HUES64 (cell line): ENCODE measurements around the gene GGTLC1.
"Not testable (repeated sequence)": the region's sequence is repeated elsewhere in the genome, so short reads cannot be mapped to it uniquely, and the experiment has no call there.

Experiments
- H3K27ac ChIP-seq: 2 replicates; pipeline ENCODE4 v1.7.0; 2013; ENCODE audit warnings: low read depth, low read length, inconsistent platforms
- H3K27me3 ChIP-seq: 2 replicates; pipeline ENCODE4 v1.6.1; 2013; ENCODE audit warnings: mild to moderate bottlenecking, low read length; ENCODE audit not compliant: insufficient read depth
- H3K36me3 ChIP-seq: 2 replicates; pipeline ENCODE4 v1.6.1; 2013; ENCODE audit warnings: mild to moderate bottlenecking, low read length; ENCODE audit not compliant: insufficient read depth
- H3K4me1 ChIP-seq: 2 replicates; pipeline ENCODE4 v1.6.1; 2013; ENCODE audit warnings: mild to moderate bottlenecking, low read length, moderate library complexity; ENCODE audit not compliant: insufficient read depth
- H3K4me3 ChIP-seq: 2 replicates; pipeline ENCODE4 v1.5.1; 2013; ENCODE audit warnings: mild to moderate bottlenecking, low read length, moderate library complexity
- H3K9ac ChIP-seq: 2 replicates; pipeline ENCODE4 v1.6.1; 2013; ENCODE audit warnings: mild to moderate bottlenecking, low read depth, low read length
- H3K9me3 ChIP-seq: 2 replicates; pipeline ENCODE4 v1.6.1; 2013; ENCODE audit warnings: low read depth, low read length; ENCODE audit not compliant: insufficient read depth
- WGBS: fragments of 150-250, 120-280 bp; methylation state at CpG from one replicate; pipeline ENCODE4 v1.1.7; 2013; ENCODE audit warnings: missing lambda C conversion rate; 5-methylcytosine and 5-hydroxymethylcytosine counted together

The GGTLC1 gene

DNA sequence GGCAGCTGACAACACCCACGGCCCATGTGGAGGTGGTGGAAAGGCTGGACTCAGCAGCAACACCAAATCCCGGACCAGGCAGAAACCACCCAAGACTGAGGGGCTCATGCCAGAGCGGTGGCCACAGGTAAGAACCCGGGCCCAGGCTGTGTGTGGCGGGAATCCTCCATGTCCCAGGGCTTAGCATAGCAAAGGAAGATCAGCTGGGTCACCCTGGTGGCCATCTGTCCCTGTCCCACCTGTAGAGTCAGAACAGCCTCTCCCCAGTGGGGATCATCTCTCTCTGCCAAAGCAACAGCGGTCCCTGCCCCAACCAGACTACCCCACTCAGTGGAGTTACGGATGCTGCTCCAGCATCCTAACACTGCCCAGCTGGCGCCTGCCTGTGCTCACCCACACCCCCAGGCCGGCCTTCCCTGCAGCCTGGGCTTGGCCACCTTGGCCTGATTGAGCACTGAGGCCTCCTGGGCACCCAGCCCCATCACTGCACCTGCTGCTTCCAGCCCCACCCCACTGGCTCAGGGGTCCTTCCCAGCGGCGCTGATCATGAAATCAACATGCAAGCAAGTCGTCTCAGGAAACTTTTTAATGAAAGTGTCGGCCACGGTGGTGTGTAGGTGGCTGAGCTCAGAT lies 5.5 kb upstream of the GGTLC1 start:
- H3K9me3 ChIP-seq, H3K4me1 ChIP-seq, H3K27ac ChIP-seq, H3K36me3 ChIP-seq, H3K4me3 ChIP-seq, H3K27me3 ChIP-seq, H3K9ac ChIP-seq: not testable (repeated sequence)
- 92% methylated on average over 14 of the region's 14 CpGs for WGBS

DNA sequence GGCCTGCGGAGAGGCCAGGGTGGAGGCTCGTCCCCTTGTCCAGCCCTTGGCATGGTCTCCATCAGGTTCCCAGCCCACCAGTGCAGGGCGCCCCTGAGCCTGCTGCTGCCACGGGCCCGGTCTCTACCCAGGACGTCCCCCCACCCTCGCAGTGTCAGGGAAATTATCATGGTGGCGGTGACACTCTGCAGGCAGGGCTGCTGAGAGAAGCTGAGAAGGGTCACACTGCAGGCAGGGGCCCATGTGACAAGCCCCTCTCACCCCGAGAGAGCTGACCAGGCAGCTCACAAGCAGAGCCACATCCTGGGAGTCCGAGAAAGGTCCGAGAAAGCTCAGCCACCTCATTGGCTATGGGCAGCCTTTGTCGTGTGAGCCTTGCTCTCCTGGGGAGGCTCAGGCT lies 4.9 kb upstream of the GGTLC1 start:
- H3K9me3 ChIP-seq, H3K36me3 ChIP-seq, H3K9ac ChIP-seq, H3K4me1 ChIP-seq, H3K27ac ChIP-seq, H3K4me3 ChIP-seq, H3K27me3 ChIP-seq: not testable (repeated sequence)
- 91% methylated on average over 12 of the region's 12 CpGs for WGBS

DNA sequence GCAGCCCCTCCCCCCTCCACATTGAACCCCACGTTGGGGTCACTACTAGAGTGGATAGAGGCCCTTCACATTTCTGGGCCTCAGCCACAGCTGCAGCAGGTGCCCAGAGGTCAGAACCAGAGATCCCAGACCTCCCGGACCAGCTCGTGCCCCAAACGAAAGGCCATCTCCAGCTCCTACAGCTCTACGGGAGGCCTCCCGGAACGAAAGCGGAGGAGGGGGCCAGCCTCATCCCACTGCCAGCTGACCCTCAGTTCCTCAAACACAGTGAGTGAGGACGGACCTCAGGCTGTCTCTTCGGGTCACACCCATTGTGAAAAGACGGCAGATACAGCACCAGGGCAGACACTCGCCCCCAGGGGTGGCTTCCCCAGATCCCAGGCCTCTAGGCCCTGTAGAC lies 1.7 kb upstream of the GGTLC1 start:
- H3K9me3 ChIP-seq, H3K27ac ChIP-seq, H3K36me3 ChIP-seq, H3K4me3 ChIP-seq, H3K27me3 ChIP-seq, H3K4me1 ChIP-seq, H3K9ac ChIP-seq: not testable (repeated sequence)
- WGBS: 89% methylated on average over 12 of the region's 12 CpGs

DNA sequence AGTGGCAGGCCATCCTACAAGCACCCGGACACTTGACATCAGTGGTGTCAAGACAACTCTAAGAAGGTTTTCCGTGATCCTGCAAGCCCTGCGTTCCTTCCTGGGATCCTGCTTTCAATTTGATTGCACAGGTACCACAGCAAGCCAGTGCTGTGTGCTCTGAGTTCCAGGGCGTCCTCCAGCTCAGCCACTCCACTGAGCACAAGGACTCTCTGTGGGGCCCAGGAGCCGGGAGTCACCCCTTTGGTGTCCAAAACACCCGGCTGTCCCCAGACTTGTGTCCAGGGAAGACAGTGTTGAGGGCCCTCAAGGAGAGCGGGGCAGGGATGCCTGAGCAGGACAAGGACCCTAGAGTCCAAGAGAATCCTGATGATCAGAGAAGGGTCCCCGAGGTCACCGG lies 387 bp upstream of the GGTLC1 start:
- H3K36me3 ChIP-seq, H3K9ac ChIP-seq, H3K27me3 ChIP-seq, H3K4me1 ChIP-seq, H3K27ac ChIP-seq, H3K9me3 ChIP-seq, H3K4me3 ChIP-seq: not testable (repeated sequence)
- whole genome bisulfite sequencing: 94% methylated on average over 9 of the region's 9 CpGs

DNA sequence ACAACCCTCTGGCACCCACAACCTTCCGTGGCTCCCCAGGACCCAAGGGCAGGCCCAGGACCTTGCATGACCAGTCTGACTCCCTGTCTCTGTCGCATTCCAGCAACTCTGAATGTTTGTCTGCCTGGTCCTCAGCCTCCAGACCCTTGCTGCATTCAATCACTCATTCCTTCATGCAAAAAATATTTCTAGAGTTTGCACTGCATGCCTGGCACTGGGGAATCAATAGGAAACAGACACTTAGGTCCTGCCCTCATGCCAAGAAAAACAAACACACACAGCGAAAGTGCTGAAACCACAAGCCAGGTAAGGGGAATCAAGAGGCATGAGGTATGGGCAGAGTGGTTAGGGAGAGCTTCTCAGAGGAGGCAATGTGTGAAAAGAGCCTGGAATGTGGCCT lies 1.9 kb downstream of the GGTLC1 start:
- H3K36me3 ChIP-seq, H3K27me3 ChIP-seq, H3K9me3 ChIP-seq, H3K4me3 ChIP-seq, H3K9ac ChIP-seq, H3K4me1 ChIP-seq, H3K27ac ChIP-seq: not testable (repeated sequence)
- 99% methylated on average over 3 of the region's 3 CpGs for WGBS

DNA sequence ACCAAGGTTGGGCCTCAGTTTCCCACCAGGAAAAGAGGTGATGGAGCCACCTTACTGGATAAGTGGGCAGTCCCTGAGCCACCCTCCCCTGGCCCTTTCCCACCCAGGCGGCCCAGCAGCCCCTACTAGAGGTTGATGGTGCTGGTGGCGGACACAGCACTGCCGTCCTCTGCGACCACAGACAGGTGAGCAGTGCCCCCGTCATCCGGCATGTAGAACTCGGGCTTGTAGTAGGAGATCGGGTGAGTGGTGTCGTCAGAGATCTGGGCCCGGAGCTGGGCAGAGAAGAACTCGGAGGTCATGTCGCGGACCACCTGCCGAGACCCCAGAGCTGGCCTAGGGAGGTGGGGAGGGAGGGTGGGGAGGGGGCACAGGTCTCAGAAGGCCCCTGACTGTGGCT lies 2.3 kb downstream of the GGTLC1 start:
- H3K9me3 ChIP-seq, H3K27ac ChIP-seq, H3K9ac ChIP-seq, H3K27me3 ChIP-seq, H3K36me3 ChIP-seq, H3K4me3 ChIP-seq, H3K4me1 ChIP-seq: not testable (repeated sequence)
- WGBS: 96% methylated on average over 13 of the region's 14 CpGs

DNA sequence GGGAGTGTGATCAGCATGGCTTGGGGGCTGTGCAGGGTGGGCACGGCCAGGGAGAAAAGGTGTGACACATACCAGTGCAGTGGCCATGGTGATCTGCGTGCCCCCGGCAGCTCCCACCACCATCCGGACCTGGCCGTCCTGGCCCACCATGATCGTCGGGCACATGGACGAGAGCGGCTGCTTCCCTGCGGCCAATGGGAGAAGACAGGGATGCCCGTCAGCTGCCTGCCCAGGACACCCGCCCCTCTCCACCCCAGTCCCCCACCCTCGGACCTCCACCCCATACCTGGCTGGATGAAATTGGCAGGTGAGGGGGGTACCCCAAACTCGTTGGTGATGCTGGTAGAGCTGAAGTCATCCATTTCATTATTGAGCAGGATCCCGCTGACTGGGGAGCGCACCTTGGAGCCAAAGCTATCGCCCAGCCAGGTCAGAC lies 2.8 kb downstream of the GGTLC1 start:
- not testable (repeated sequence) for H3K27me3 ChIP-seq, H3K36me3 ChIP-seq, H3K4me1 ChIP-seq, H3K27ac ChIP-seq, H3K9ac ChIP-seq, H3K9me3 ChIP-seq, H3K4me3 ChIP-seq
- 96% methylated on average over 10 of the region's 17 CpGs for WGBS

DNA sequence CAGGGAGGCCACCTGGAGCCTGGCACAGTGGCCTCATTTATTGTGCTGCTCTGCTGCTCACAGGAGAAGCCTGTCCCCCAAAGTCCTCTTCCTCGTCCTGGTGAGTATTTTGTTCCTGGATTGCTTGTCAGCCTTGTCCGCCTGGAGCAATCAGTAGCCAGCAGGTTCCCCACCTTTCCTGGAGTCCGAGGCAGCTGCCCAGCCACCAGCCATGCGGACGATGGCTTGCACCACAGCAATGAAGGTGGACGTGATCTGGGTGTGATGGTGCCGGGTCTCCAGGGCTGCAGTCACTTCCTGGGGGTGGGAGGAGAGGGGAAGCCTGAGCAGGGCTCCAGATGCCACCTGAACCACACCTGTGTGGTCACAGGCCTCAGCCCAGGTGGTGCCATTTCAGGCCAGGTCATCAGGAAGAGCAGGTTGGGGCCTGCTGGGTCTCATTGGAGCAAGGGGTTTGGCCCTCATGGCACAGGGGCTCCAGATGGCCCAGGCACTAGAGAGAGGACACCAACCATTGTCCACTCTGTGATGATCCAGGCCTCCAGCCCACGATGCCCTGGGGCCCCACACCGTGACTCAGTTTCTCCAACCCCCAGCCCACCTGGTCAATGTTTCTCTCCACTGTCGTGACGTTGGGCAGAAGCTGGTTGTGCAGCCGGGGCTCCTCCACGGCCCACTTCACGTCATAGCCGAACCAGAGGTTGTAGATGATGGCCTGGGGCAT lies 3.4 kb downstream of the GGTLC1 start:
- 97% methylated on average over 15 of the region's 15 CpGs for WGBS
- H3K4me1 ChIP-seq, H3K27me3 ChIP-seq, H3K36me3 ChIP-seq, H3K4me3 ChIP-seq, H3K27ac ChIP-seq, H3K9me3 ChIP-seq, H3K9ac ChIP-seq: not testable (repeated sequence)

DNA sequence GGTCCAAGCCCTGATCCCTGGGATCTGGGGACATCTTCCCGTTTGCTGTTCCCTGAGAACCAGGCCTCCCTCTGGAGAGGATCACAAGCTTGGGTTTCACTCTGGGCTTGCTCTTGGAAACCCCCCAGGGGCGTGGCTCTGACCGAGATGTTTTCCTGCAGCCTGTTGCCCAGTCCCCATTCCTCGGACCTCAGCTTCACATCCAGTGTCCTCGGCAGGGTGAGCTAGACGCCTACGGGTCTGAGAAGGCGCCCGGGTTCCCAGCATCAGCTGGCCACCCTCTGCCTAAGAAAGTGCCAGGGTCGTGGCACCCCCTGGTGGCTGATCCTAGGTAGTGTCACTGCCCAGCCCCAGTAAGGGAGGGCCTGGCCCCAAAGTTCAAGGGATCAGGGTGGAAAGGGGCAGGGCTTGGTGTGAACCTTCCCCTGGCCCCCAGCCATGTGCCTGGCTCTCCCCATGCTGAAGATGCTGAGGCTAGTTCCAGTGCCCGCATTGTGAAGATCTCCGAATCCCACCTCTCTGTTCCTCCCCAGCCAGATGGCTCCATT lies 4.0 kb downstream of the GGTLC1 start:
- WGBS: 74% methylated on average over 7 of the region's 12 CpGs
- not testable (repeated sequence) for H3K9me3 ChIP-seq, H3K27me3 ChIP-seq, H3K4me1 ChIP-seq, H3K36me3 ChIP-seq, H3K4me3 ChIP-seq, H3K27ac ChIP-seq, H3K9ac ChIP-seq

DNA sequence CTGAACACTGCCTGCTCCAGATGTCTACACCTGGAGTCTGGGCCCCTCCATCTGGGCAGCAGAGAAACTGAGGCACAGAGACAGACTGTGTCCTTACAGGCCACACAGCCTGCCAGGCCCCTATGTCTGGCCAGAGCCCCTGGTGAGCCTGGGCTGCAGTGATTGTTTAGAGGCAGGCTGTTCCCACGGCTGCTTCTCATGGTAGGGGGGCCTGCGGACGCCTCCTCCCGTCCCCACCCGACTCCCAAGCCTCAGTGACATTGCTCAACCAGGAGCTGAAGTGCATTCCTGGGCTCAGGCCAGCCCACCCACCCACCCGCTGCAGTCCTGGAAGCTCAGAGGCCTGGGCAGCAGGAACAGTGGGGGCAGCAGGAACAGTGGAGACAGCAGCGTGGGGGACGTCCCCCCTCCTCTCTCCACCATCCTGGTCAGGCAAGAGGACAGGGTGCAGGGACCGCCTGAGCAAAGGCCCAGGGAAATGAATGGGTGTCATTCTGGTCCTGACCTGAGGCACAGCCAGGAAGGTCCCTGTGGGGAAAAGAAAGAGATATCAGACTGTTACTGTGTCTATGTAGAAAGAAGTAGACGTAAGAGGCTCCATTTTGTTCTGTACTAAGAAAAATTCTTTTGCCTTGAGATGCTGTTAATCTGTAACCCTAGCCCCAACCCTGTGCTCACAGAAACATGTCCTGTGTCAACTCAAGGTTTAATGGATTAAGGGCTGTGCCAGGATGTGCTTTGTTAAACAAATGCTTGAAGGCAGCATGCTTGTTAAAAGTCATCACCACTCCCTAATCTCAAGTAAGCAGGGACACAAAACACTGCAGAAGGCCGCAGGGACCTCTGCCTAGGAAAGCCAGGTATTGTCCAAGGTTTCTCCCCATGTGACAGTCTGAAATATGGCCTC lies 6.2 kb downstream of the GGTLC1 start:
- H3K36me3 ChIP-seq, H3K27ac ChIP-seq, H3K9me3 ChIP-seq, H3K9ac ChIP-seq, H3K27me3 ChIP-seq, H3K4me1 ChIP-seq, H3K4me3 ChIP-seq: not testable (repeated sequence)
- WGBS: 76% methylated on average over 7 of the region's 11 CpGs

DNA sequence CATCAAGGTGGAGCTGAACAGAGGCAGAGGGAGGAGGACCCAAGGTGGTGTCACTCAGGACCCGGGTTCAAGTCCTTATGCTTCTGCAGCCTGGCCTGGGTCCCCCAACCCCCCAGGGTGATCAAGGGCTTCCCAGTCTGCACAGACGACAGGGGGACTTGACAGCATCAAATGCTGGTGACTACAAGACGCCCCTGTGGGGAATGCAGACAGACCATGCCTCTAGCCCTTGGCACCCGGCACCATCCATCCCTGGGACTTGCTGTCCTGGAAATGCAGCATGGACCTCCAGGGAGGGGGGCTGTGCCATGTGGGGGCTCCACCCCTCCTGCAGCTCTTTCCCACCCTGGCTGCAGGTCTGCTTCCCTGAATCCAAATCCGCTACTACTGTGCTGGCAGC lies 7.1 kb downstream of the GGTLC1 start:
- not testable (repeated sequence) for H3K27ac ChIP-seq, H3K9ac ChIP-seq, H3K9me3 ChIP-seq, H3K27me3 ChIP-seq, H3K4me1 ChIP-seq, H3K4me3 ChIP-seq, H3K36me3 ChIP-seq
- WGBS: 86% methylated on average over 4 of the region's 5 CpGs
